ENCODE data around the gene B3GALT5. TPM values are rescaled to one million over a fixed set of nuclear protein-coding genes. Genes with fewer than 3 reads are reported as not detected.

Gene B3GALT5
- total and polyA plus RNA-seq, 2 of the 4 experiments (the other 2 are of a cell fraction), result 0.05 to 0.18 TPM

DNA sequence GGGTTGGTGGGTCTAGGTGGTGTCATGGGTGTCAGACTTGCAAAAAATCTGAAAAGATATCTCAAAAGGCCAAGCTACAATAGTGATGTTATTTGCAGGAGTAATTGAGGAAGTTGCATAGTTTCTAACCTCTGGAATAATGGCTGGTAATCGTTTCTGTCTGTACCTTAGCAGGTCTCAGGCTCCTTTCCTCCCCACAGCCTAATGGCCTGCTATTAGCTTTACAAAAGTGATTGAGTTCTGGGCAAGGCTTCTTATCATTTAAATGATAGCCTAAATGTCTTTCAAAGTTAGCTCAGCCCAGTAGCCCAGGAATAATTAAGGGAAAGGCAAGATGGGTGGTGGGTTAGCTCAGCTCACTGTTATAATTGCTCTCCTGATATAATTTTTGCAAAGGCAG, 94.6 kb downstream of the B3GALT5 start:
- TF ChIP-seq CEBPB (IDR thresholded peaks at IDR 0.05; ENCODE audit: low read depth, low read length) (no peak), NFE2L2 (IDR thresholded peaks at IDR 0.05; ENCODE audit: low read depth, low read length) (no peak), MAFK (IDR thresholded peaks at IDR 0.05; ENCODE audit: low read depth, low read length) (no peak), FOS (IDR thresholded peaks at IDR 0.05; ENCODE audit: low read depth, low read length) (no peak), SMC3 (IDR thresholded peaks at IDR 0.05; ENCODE audit: low read depth, low read length) (no peak), MXI1 (IDR thresholded peaks at IDR 0.05; ENCODE audit: borderline replicate concordance, low read depth, low read length) (no peak)
- TF ChIP-seq, protein P1, sequence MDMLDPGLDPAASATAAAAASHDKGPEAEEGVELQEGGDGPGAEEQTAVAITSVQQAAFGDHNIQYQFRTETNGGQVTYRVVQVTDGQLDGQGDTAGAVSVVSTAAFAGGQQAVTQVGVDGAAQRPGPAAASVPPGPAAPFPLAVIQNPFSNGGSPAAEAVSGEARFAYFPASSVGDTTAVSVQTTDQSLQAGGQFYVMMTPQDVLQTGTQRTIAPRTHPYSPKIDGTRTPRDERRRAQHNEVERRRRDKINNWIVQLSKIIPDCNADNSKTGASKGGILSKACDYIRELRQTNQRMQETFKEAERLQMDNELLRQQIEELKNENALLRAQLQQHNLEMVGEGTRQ (IDR thresholded peaks at IDR 0.05; ENCODE audit: low read depth, low read length), result no peak
- TF ChIP-seq, protein P2, sequence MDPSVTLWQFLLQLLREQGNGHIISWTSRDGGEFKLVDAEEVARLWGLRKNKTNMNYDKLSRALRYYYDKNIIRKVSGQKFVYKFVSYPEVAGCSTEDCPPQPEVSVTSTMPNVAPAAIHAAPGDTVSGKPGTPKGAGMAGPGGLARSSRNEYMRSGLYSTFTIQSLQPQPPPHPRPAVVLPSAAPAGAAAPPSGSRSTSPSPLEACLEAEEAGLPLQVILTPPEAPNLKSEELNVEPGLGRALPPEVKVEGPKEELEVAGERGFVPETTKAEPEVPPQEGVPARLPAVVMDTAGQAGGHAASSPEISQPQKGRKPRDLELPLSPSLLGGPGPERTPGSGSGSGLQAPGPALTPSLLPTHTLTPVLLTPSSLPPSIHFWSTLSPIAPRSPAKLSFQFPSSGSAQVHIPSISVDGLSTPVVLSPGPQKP (IDR thresholded peaks at IDR 0.05; ENCODE audit: borderline replicate concordance, low read depth, low read length), result no peak
- TF ChIP-seq, protein P3, sequence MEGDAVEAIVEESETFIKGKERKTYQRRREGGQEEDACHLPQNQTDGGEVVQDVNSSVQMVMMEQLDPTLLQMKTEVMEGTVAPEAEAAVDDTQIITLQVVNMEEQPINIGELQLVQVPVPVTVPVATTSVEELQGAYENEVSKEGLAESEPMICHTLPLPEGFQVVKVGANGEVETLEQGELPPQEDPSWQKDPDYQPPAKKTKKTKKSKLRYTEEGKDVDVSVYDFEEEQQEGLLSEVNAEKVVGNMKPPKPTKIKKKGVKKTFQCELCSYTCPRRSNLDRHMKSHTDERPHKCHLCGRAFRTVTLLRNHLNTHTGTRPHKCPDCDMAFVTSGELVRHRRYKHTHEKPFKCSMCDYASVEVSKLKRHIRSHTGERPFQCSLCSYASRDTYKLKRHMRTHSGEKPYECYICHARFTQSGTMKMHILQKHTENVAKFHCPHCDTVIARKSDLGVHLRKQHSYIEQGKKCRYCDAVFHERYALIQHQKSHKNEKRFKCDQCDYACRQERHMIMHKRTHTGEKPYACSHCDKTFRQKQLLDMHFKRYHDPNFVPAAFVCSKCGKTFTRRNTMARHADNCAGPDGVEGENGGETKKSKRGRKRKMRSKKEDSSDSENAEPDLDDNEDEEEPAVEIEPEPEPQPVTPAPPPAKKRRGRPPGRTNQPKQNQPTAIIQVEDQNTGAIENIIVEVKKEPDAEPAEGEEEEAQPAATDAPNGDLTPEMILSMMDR (conservative IDR thresholded peaks at IDR 0.05; ENCODE audit: low read depth, low read length), result no peak
- Histone ChIP-seq H3K23ac (ENCODE audit: low read depth, low read length) (no peak overlapping the region), H4K91ac (ENCODE audit: insufficient read depth, low read depth, low read length) (no peak overlapping the region), H3K14ac (replicated peaks; ENCODE audit: low read depth, low read length) (no peak overlapping the region), H3K9ac (ENCODE audit: low read depth, low read length) (no peak overlapping the region), H2AK5ac (ENCODE audit: low read depth, low read length) (no peak overlapping the region), H3K4ac (ENCODE audit: low read depth, low read length) (no peak overlapping the region), H2BK20ac (ENCODE audit: low read depth, low read length) (no peak overlapping the region), H3K4me1 (ENCODE audit: control insufficient read depth, insufficient read depth, low read length) (no peaks in the 10 kb centered on the region), H3K4me2 (ENCODE audit: low read depth, low read length) (no peak overlapping the region), H3K9me3 (ENCODE audit: control insufficient read depth, insufficient read depth, low read length) (no peaks in the 10 kb centered on the region; the same call in 1 of the 2 replicates), H3K27me3 (ENCODE audit: control insufficient read depth, insufficient read depth, low read length) (no peaks in the 10 kb centered on the region), H3K9me1 (ENCODE audit: insufficient read depth, low read length) (no peaks in the 10 kb centered on the region), H2AK9ac (replicated peaks; ENCODE audit: low read depth, low read length, poor library complexity) (no peak overlapping the region), H2BK120ac (ENCODE audit: low read depth, low read length) (no peak overlapping the region), H4K5ac (ENCODE audit: low read depth, low read length) (no peak overlapping the region), H2AFZ (replicated peaks; ENCODE audit: low read length, poor library complexity) (no peak overlapping the region), H2BK5ac (ENCODE audit: low read depth, low read length, poor library complexity, severe bottlenecking) (no peak overlapping the region), H3K4me3 (ENCODE audit: insufficient read depth, low read depth, low read length) (no peak overlapping the region), H2BK15ac (ENCODE audit: low read depth, low read length) (no peak overlapping the region), H4K20me1 (ENCODE audit: insufficient read depth, low read length) (no peaks in the 10 kb centered on the region), H3K56ac (ENCODE audit: extremely low read depth, insufficient read depth, low read length) (no peak overlapping the region), H4K8ac (ENCODE audit: low read depth in 2 of 2, low read length in 2 of 2) (no peak overlapping the region), H3K36me3 (ENCODE audit: control insufficient read depth, insufficient read depth, low read length) (no peaks in the 10 kb centered on the region), H3K18ac (ENCODE audit: low read depth, low read length) (no peak overlapping the region), H3K79me1 (ENCODE audit: low read depth in 1 of 2, low read length in 2 of 2) (no peaks in the 10 kb centered on the region), H3K27ac (ENCODE audit: insufficient read depth, low read length) (no peak overlapping the region)
- no CpG with 5 or more reads among the region's 1 CpG for WGBS, 2 experiments (ENCODE audit: extremely low coverage in 2 of 2, insufficient read length in 1 of 2)
- dilution Hi-C loops (cut with HindIII; ENCODE audit: low sequenced_read_pairs, unreplicated experiment), result loop anchor here (25.0 kb wide), 1 partner anchor 195 kb away; no protein-coding TSS in a partner anchor
- CTCF ChIA-PET, result interaction anchor here (0.7 to 1.0 kb wide), 2 partner anchors 8 to 190 kb away, joined by 3 to 4 read pairs; no protein-coding TSS in a partner anchor
- no peak for DNase-seq
- in situ Hi-C loops (cut with MboI; ENCODE audit: low sequenced_read_pairs), result no loop called here
- POLR2A ChIA-PET (ENCODE audit: unreplicated experiment), result no interaction called here
- no peak for ATAC-seq (ENCODE audit: low read depth)
- no TSS peak for BruUV-seq (replicated peaks)
- intact Hi-C loops (cut with micrococcal nuclease), result no loop called here
